Epithelial cell of proximal tubule (primary cell): ENCODE results near the gene CLCN1. TPM values are rescaled to one million over a fixed set of nuclear protein-coding genes. Genes with fewer than 3 reads are reported as not detected.

ENCODE experiments used
- DNase-seq: peaks from one replicate; pipeline ENCODE4 v3.0.0-alpha.2; 2011; ENCODE audit warnings: low read depth
- H3K4me3 ChIP-seq: 2 replicates; pipeline ENCODE4 v1.5.1; 2011; ENCODE audit warnings: low read depth, mild to moderate bottlenecking, low read length
- total RNA-seq: library from RNA; depleted of rRNA; stranded (reverse); fragments of >200 nt; gene quantifications from 2 replicates; pipeline ENCODE4 v1.2.3, GENCODE V29; 2015
- TF ChIP-seq, protein P1 (sequence below): conservative IDR thresholded peaks from 2 replicates; pipeline ENCODE4 v1.5.1; 2012; ENCODE audit warnings: low read depth, mild to moderate bottlenecking, low read length

Gene CLCN1
- total RNA-seq, 1 donor from 2014 or later: not detected

GRCh38 chr7:143396625-143397556, 81.0 kb downstream of the CLCN1 start:
- no peak overlapping the region for H3K4me3 ChIP-seq
- DNase-seq: no peak
- TF ChIP-seq, protein P1, sequence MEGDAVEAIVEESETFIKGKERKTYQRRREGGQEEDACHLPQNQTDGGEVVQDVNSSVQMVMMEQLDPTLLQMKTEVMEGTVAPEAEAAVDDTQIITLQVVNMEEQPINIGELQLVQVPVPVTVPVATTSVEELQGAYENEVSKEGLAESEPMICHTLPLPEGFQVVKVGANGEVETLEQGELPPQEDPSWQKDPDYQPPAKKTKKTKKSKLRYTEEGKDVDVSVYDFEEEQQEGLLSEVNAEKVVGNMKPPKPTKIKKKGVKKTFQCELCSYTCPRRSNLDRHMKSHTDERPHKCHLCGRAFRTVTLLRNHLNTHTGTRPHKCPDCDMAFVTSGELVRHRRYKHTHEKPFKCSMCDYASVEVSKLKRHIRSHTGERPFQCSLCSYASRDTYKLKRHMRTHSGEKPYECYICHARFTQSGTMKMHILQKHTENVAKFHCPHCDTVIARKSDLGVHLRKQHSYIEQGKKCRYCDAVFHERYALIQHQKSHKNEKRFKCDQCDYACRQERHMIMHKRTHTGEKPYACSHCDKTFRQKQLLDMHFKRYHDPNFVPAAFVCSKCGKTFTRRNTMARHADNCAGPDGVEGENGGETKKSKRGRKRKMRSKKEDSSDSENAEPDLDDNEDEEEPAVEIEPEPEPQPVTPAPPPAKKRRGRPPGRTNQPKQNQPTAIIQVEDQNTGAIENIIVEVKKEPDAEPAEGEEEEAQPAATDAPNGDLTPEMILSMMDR: no peak

GRCh38 chr7:143397710-143398530, 82.0 kb downstream of the CLCN1 start:
- DNase-seq: no peak
- H3K4me3 ChIP-seq: no peak overlapping the region
- TF ChIP-seq, protein P1: no peak

DNA sequence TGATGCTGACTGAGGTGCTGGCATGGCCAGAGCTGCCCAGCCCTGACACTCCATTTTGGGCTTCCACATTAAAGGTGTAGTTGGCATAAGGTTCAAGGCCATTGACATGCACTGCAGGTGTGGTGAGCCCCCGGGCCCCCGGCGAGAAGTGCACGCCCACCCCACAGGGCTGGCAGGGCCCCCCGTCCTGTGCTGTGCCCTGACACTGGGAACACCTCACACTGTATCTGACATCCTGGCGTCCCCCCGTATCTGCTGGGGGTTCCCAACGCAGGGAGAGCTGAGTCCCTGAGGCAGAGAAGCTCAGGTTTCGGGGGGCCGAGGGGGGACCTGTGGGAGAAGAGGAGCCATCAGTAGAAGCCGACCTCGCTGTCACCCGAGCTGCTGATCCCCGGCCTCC, 82.7 kb downstream of the CLCN1 start:
- DNase-seq: no peak
- no peak overlapping the region for H3K4me3 ChIP-seq
- TF ChIP-seq, protein P1: no peak

- H3K4me3 ChIP-seq: no peak overlapping the region
Measured at GRCh38 chr7:143399151-143399550, 83.2 kb downstream of the CLCN1 start.

DNA sequence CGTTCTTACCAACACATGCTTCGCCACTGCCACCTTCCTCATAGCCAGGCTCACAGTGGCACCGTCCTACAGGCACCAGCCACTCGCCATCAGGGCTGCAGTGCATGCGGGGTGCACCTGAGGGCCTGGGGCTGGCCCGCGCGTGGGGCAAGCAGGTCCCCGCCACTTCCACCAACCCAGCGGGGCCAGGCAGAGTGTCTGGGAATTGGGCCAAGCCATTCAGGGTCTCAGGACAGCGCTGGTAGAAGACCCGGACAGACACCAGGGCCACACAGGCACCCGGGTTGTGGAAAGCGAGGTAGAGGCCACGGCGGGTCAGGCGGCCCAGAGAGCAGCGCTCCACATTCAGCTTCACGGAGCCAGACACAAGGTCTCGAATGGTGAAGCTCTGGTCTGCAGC, 83.7 kb downstream of the CLCN1 start:
- TF ChIP-seq, protein P1: no peak
- H3K4me3 ChIP-seq: no peak overlapping the region
- DNase-seq: no peak

More at GRCh38 chr7:143399151-143399550, 83.2 kb downstream of the CLCN1 start:
- TF ChIP-seq, protein P1: no peak
- DNase-seq: no peak

DNA sequence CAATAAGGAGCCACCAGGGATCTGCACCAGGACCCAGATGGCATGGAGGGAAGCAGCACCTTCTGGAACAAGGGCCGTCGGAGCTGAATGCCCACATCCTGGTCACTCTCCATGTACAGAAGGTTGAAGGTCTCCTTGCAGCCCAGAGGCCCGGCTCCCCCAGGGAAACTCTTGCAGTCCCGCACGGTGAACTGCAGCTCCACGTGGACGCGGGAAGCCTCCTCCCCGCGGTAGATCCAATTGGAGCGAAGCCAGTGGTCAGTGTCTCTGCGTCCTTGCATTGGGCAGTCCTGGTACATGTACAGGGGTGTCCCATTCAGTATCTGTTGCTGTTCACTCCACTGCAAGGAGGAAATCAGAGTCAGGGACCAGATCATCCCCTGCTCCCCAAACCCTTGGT, 85.4 kb downstream of the CLCN1 start:
- TF ChIP-seq, protein P1: no peak
- no peak for DNase-seq
- no peak overlapping the region for H3K4me3 ChIP-seq

Other genes with a start within 250 kb of the CLCN1 start
- gene PIP, start 184.0 kb upstream of the CLCN1 start, total RNA-seq: not detected in 2 replicates
- gene TAS2R39, start 132.7 kb upstream of the CLCN1 start, total RNA-seq: not detected in 2 replicates
- not detected in 2 replicates for gene TAS2R40, start 94.1 kb upstream of the CLCN1 start, total RNA-seq
- 95.1 and 141 TPM in 2 replicates for gene GSTK1, start 52.7 kb upstream of the CLCN1 start, total RNA-seq
- gene TMEM139, start 31.2 kb upstream of the CLCN1 start, total RNA-seq: 14.5 and 30.9 TPM in 2 replicates
- 17.8 and 18.7 TPM in 2 replicates for gene CASP2, start 27.8 kb upstream of the CLCN1 start, total RNA-seq
- 0.29 and 1.5 TPM in 2 replicates for gene FAM131B, start 46.6 kb downstream of the CLCN1 start, total RNA-seq
- gene ZYX, start 65.2 kb downstream of the CLCN1 start, total RNA-seq: 117 and 152 TPM in 2 replicates
- gene EPHA1, start 92.7 kb downstream of the CLCN1 start, total RNA-seq: 4.5 and 14.4 TPM in 2 replicates
- not detected in 2 replicates for gene TAS2R60, start 127.3 kb downstream of the CLCN1 start, total RNA-seq
- gene TAS2R41, start 161.8 kb downstream of the CLCN1 start, total RNA-seq: not detected in 2 replicates